AG08396 (cell line): Measurements from ENCODE around the gene ZNF763.
A peak's percentile ranks its signal among the peaks of the same experiment; 100 is the strongest.
"Not testable (repeated sequence)": the region's sequence is repeated elsewhere in the genome, so short reads cannot be mapped to it uniquely, and the experiment has no call there.

Experiments
- DNase-seq: peaks from one replicate; pipeline ENCODE4 v3.0.0; 2012; ENCODE audit warnings: low spot score, mixed read lengths

ZNF763 gene

DNA sequence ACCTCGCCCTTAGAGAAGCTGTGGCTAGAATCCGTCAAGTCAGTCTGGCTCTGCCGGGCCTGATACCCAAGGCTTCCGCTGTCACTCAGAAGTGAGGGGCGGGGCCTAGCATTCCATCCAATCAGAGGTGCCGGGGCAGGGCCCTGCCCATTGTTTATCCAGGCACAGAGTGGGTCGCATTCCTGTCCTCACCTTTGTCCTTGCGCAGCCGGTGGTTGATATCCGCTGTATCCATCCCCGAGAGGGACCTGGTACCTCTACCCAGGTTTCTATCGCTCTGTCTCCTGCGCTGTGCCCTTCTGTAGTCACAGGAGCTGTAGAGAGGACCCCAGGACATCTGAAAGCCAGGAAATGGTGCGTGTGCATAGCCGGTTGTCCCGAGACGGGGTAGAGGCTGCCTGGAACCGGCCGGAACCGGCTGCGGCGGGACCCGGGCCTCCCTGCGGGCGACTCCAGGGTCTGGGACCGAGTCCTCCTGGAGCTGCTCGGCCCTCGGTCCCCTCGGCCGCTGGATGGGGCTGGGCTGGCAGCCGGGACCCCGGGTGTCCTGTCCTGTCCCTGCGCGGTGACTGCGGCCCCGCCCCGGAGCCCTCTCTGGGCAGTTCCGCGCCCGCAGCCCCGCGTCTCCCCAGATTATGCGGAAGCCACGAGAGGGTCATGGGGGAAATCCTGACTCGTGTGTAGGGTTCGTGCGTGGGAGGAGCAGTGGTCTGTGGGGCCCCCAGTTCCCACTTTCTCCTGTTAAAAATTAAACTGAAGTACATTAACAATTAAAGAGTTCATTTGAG is at the start of gene ZNF763:
Gene ZNF763, plus strand, starts transcription at position 183 of the 788 bp plus-strand sequence. Its CDS starts 169 bp downstream, at position 352.
- DNase-seq, result peak; percentile 95

DNA sequence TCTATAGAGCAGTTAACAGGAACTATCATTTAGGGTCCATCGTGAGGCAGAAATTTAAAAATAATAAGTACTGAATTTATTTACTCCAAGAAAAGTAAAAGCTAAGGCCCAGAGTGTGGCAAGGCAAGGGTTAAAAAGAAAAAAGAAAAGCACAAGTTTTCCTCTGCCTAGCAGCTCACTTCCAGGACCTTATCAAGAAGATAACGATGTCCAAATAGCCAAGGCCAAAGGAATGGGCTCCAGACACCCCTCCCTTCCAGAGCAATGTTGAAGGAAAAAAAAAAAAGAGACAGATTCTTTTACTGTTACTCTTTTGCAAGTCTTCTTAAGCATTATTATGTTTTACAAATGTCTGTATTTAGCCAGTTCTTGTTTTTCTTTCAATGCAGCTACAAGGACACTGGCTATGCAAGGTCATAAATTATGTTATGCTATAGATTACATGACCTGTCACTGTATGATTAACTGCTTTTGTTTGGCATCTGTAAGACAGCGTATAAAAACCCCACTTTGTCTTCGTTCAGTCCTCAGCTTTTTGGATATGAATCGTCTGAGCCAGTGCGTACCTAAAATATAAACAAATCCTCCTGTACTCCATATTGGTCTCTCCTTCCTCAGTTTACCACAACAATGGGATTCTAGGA is 42.9 kb upstream of the ZNF763 start:
- no peak for DNase-seq

DNA sequence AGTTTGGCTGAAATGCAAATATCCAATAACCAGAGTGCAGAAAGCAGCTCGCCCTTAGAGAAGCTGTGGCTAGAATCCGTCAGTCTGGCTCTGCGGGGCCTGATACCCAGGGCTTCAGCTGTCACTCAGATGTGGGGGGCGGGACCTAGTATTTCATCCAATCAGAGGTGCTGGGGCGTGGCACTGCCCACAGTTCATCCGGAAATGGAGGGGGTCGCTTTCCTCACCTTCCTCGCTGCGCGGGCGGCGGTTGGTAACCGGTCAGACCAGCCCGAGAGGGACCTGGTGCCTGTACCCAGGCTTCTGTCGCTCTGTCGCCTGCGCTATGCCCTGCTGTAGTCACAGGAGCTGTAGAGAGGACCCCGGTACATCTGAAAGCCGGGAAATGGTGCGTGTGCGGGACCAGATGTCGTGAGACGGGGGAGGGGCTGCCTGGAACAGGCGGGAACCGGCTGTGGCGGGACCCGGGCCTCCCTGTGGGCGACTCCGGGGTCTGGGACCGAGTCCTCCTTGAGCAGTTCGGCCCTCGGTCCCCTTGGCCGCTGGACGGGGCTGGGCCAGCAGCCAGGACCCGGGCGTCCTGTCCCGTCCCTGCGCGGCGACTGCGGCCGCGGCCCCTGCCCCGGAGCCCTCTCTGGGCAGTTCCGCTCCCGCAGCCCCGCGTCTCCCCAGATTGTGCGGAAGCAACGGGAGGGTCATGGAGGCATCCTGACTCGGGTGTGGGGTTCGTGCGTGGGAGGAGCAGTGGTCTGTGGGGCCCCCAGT is 39.8 kb upstream of the ZNF763 start, which contains the start of gene ZNF700:
Gene ZNF700, plus strand, starts transcription at position 222 of the 765 bp plus-strand sequence. Its CDS starts 104 bp downstream, at position 326.
- peak; percentile 94 for DNase-seq

DNA sequence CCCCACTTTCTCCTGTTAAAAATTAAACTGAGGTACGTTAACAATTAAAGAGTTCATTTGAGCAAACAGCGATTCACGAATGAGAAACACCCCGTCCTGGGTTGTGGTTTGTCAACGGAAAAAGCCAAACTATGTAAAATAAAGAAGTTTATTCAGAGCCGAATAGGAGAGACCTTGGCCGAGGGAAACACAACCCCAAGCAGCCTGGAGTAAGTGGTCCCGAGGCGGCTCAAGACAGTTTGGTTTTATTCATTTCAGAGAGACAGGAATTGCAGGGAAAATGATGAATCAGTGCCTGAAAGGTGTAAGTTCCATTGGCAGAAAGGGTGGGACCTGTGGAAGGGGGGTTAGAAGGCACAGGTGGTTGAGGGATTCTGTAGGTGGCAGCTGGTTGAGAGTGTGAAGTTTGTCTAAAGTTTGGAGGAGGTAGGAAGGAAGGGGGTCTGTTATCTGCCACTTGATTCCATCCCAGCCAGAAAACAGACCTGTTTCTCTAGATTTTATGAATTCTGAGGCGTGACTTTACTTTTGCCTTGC is 39.1 kb upstream of the ZNF763 start:
- DNase-seq, result not testable (repeated sequence)

DNA sequence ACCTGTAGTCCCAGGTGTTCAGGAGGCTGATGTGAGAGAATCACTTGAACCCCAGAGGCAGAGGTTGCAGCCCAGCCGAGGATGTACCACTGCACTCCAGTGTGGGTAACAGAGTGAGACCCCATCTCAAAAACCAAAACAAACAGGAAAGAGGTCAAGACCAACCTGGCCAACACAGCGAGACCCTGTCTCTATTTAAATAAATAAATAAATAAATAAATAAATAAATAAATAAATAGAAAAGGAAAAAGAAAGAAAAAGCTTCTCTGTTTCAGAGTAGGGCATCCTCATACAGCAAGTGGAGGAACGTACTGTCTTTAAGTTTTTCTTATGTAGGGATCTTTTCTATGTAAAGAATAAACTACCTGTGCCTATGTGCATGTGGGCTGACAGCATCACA is 37.6 kb upstream of the ZNF763 start:
- DNase-seq, result no peak

DNA sequence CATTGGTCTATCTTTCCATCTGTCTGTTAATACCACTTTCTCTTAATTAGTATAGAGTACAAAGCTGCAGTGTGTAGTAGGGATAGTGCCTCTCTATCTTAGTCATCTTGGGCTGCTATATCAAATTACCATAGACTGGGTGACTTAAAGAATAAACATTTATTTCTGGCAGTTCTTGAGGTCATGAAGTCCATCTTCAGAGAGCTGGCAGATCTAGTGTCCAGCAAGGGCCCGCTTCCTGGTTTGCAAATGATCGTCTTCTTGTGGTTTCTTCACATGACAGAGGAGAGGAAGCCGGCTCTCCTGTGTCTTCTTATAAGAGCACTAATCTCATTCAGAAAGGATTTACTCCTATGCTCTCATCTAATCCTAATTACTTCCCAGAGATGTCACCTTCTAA is 33.8 kb upstream of the ZNF763 start:
- peak; percentile 14 for DNase-seq

DNA sequence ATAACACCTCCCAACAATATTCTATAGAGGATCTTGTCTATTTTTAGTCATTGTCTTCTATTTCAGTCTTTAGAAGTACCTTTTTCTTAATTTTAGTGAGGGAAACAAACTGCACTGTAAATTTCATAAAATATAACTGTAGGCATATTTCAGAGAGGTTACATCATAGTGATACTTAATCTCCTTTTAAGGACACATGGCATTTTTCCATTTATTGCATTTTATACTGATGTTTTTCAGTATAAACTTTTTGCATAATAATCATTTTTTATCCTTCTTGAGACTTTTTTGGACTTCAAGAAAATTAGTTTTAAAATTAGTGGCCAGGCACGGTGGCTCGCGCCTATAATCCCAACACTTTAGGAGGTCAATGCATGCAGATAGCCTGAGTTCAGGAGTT is 33.3 kb upstream of the ZNF763 start:
- DNase-seq, result no peak

DNA sequence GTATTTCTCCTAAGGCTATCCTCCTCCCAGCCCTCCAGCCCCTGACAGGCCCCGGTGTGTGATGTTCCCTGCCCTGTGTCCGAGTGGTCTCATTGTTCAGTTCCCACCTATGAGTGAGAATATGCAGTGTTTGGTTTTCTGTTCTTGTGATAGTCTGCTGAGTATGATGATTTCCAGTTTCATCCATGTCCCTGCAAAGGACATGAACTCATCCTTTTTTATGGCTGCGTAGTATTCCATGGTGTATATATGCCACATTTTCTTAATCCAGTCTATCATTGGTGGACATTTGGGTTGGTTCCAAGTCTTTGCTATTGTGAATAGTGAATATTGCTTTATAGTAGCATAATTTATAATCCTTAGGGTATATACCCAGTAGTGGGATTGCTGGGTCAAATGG is 29.0 kb upstream of the ZNF763 start:
- not testable (repeated sequence) for DNase-seq

DNA sequence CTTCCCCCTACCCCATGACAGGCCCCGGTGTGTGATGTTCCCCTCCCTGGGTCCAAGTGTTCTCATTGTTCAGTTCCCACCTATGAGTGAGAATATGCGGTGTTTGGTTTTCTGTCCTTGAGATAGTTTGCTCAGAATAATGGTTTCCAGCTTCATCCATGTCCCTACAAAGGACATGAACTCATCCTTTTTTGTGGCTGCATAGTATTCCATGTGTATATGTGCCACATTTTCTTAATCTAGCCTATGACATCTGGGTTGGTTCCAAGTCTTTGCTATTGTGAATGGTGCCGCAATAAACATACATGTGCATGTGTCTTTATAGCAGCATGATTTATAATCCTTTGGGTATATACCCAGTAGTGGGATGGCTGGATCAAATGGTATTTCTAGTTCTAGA is 26.5 kb upstream of the ZNF763 start:
- not testable (repeated sequence) for DNase-seq

DNA sequence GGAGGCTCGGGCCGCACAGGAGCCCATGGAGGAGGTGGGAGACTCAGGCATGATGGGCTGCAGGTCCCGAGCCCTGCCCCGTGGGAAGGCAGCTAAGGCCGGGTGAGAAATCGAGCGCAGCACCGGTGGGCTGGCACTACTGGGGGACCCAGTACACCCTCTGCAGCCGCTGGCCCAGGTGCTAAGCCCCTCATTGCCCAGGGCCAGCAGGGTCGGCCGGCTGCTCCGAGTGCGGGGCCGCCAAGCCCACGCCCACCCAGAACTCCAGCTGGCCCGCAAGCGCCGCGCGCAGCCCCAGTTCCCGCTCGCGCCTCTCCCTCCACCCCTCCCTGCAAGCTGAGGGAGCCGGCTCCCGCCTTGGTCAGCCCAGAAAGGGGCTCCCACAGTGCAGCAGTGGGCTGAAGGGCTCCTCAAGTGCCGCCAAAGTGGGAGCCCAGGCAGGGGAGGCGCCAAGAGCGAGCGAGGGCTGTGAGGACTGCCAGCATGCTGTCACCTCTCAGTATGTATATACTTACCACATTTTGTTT is 23.4 kb upstream of the ZNF763 start:
- DNase-seq, result not testable (repeated sequence)

DNA sequence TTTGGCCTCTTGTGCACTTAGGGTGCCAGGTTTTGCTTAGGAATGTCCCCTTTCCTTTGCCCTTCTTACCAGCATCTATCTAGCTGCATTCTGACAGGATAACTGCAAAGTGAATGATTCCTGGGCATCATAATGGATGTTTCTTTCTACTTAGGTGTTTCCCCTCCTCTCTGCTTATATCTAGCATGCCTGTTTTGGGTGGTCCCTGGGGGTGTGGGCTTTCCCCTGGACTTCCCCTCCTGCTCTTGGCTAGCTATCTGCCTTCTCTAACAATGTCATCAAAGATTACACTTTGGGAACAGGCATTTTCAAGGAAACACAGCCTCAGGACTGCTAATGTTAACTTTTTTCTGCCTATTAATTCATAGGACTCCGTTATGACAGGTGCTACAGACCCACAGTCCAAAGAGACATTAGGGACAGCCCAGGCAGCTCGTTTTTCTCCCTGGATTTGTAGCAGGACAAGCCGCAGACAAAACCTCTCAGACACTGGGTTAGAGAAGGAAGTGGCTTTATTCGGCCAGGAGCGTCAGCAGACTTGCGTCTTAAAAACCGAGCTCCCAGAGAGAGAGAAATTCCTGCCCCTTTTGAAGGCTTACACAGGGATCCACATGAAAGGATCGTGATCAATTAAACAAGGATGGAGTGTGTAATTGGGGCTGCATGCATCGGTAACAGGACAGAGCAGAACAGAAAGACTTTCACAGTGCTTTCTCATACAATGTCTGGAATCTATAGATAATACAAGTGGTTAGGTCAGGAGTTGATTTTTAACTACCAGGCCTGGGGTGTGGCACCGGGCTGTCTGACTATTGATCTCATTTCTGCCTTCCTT is 22.6 kb upstream of the ZNF763 start:
- no peak for DNase-seq

DNA sequence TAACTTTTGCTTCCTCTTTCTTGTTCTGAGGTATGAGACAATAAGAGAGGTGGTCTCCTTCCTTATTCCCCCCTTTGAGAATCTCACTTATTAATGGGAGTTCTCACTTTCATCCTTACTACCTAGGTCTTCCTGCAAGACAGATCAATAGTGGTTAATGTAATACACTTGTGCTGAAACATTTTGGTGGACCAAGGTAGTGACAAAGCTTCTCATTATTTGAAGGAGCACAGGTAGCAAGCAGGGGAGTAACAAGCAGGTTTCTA is 22.1 kb upstream of the ZNF763 start:
- no peak for DNase-seq

DNA sequence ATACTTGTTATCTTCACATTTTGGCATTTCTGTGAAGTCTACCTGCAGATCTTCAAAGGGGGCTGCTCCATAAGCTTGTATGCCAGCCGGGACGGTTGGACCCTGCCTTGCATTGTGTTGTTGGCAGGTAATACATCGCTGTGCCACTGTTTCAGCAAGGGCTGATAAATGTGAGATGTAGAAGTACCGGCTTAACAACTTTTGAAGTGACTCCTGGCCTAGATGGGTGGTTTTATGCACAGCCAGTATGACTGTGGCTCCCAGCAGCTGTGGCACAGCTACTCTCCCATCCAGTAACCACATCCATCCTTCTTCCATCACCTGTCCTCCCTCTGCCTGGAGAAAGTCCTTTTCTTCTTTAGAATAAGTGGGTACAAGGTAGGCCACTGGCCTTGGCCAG is 20.2 kb upstream of the ZNF763 start:
- DNase-seq, result no peak

DNA sequence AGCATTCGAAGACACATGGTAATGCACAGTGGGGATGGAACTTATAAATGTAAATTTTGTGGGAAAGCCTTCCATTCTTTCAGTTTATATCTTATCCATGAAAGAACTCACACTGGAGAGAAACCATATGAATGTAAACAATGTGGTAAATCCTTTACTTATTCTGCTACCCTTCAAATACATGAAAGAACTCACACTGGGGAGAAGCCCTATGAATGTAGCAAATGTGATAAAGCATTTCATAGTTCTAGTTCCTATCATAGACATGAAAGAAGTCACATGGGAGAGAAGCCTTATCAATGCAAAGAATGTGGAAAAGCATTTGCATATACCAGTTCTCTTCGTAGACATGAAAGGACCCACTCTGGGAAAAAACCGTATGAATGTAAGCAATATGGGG is 16.2 kb upstream of the ZNF763 start:
- DNase-seq, result no peak

DNA sequence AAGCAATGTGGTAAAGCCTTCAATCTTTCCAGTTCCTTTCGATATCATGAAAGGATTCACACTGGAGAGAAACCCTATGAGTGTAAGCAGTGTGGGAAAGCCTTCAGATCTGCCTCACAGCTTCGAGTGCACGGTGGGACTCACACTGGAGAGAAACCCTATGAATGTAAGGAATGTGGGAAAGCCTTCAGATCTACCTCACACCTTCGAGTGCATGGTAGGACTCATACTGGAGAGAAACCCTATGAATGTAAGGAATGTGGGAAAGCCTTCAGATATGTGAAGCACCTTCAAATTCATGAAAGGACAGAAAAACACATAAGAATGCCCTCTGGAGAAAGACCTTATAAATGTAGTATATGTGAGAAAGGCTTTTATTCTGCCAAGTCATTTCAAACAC is 15.6 kb upstream of the ZNF763 start:
- DNase-seq, result no peak

DNA sequence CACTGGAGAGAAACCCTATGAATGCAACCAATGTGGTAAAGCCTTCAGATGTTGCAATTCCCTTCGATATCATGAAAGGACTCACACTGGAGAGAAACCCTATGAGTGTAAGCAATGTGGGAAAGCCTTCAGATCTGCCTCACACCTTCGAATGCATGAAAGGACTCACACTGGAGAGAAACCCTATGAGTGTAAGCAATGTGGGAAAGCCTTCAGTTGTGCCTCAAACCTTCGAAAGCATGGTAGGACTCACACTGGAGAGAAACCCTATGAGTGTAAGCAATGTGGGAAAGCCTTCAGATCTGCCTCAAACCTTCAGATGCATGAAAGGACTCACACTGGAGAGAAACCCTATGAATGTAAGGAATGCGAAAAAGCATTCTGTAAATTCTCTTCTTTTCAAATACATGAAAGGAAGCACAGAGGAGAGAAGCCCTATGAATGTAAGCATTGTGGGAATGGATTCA is 15.2 kb upstream of the ZNF763 start:
- not testable (repeated sequence) for DNase-seq

DNA sequence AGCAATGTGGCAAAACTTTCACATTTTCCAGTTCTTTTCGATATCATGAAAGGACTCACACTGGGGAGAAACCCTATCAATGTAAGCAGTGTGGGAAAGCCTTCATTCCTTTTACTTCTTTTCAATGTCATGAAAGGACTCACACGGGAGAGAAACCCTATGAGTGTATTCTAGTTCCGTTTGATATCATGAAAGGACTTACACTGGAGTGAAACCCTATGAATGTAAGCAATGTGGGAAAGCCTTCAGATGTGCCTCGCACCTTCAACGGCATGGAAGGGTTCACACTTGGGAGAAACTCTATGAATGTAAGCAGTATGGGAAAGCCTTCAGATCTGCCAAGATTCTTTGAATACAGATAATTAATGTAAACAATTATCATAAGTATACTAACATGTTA is 14.5 kb upstream of the ZNF763 start:
- no peak for DNase-seq

DNA sequence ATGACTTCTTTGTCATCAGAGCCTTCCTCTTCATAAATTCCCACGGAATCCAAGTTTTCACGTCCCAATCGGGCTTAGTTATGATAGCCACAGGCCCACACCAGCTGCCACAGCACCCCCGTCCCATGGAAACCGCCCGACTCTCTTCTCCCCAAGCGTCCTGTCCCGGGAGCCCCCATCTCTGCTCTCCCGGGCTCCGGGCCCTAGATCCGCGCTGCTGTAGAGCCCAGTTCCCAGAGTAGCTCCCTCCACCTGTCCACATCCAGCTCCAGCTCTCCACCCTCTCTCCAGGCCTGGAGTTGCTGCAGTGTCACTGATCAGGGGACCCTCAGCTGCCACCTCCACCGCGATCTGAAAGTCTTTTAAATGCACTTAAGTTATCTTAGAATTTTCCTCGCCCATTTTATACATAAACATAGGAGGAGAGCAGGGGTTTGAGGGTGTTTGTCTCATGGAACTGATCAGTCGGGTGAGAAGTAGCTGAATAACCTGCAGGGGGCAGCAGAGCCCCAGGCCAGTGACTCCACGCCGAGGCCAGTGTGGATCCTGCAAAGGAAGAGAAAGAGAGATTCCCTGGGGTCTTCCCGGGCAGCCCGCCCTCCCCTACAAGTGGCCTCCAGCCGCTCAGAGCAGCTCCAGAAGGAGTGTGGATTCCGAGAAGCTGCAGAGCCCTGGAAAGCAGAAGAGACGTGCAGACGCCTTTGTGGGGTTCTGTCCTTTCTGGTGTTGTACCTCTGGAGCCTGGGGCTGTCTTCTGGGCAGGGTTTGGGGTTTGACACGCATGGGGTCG is 1.1 kb upstream of the ZNF763 start:
- DNase-seq, result peak; percentile 80

DNA sequence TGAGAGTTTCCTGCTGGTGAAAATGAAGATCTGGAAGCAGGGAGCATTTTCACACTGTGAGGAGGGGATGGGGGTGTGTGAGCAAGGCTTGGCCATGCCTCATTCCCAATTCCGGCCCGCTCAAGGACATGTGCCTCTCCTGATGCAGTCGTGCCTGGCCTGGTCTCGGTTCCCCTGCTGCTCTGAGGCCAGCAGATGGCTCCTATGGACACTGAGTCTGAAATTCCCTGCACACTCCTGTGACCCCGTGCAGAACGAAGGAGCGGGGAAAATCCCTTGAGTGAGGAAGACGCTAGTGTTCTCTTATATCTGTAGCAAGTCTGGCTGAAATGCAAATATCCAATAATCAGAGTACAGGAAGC is 363 bp upstream of the ZNF763 start:
- peak; percentile 15 for DNase-seq

DNA sequence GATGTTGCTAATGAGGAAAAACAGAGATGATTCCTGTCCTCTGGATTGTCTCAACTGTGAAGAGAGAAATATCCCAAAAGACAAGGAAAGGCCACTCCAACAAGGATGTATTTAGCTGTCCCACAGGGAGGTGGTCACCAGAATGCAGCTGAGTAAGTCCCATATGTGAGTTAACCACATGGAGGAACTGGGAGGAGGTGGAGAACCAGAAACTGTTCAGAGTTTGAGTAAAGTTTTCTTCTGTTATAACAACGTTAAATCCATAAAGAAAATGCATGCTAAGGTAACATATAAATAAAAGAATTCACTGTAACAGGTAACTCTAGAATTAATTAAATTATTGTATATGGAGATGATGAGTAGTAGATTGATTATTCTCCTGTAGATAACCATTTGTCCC is 5.3 kb downstream of the ZNF763 start:
- DNase-seq, result no peak

DNA sequence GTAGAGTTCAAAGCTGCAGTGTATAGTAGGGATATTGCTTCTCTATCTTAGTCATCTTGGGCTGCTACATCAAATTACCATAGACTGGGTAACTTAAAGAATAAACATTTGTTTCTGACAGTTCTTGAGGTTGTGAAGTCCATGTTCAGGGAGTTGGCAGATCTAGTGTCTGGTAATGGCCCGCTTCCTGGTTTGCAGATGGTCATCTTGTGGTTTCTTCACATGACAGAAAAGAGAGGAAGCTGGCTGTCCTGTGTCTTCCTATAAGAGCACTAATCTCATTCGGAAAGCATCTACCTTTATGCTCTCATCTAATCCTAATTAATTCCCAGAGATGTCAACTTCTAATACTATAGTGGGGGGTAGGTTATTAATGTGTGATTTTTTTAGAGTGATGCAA is 6.2 kb downstream of the ZNF763 start:
- DNase-seq, result no peak
